ENCODE measurements around the gene RS1. TPM values are rescaled to one million over a fixed set of nuclear protein-coding genes. Genes with fewer than 3 reads are reported as not detected.

The RS1 gene
- total and polyA plus RNA-seq, 2 of the 4 experiments (the other 2 are of a cell fraction): not detected

DNA sequence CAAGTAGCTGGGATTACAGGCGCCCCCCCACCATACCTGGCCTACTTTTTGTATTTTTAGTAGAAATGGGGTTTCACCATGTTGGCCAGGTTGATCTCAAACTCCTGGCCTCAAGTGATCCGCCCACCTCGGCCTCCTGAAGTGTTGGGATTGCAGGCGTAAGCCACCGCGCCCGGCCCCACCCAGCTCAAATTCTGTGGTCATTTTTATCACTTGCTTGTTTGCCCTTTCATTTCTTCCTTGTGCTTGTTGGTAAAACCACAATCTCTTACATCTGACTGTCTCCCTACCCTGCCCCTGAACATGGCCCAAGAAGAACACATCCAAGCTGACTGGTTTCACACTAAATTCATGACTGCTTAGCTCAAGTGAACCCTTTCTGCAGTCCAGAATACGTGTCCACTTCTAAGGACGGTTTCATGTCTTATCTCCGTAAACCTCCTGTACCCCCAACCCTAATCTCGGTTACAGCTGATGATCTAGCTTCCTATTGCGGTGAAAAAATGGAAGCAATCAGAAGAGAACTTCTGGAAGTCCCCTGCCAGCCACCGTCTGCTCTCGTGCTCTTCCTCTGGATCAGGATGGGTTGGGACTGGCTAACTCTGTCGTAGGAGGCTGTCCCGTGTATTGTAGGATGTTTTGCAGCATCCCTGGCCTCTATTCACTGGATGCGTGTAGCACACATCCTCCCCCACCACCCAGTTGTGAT, 5.4 kb upstream of the RS1 start:
- no peak for TF ChIP-seq RCOR1 (IDR thresholded peaks at IDR 0.05; ENCODE audit: insufficient replicate concordance, low read length)
- TF ChIP-seq, protein P1, sequence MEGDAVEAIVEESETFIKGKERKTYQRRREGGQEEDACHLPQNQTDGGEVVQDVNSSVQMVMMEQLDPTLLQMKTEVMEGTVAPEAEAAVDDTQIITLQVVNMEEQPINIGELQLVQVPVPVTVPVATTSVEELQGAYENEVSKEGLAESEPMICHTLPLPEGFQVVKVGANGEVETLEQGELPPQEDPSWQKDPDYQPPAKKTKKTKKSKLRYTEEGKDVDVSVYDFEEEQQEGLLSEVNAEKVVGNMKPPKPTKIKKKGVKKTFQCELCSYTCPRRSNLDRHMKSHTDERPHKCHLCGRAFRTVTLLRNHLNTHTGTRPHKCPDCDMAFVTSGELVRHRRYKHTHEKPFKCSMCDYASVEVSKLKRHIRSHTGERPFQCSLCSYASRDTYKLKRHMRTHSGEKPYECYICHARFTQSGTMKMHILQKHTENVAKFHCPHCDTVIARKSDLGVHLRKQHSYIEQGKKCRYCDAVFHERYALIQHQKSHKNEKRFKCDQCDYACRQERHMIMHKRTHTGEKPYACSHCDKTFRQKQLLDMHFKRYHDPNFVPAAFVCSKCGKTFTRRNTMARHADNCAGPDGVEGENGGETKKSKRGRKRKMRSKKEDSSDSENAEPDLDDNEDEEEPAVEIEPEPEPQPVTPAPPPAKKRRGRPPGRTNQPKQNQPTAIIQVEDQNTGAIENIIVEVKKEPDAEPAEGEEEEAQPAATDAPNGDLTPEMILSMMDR (conservative IDR thresholded peaks at IDR 0.05; ENCODE audit: low read depth, low read length): no peak
- no peak for TF ChIP-seq SMC3 (IDR thresholded peaks at IDR 0.05; ENCODE audit: low read depth, low read length)
- TF ChIP-seq RAD21 (IDR thresholded peaks at IDR 0.05; ENCODE audit: low read length): no peak
- no peak for TF ChIP-seq BHLHE40 (IDR thresholded peaks at IDR 0.05; ENCODE audit: low read depth, low read length)
- TF ChIP-seq CHD1 (IDR thresholded peaks at IDR 0.05; ENCODE audit: low read depth, low read length): no peak
- TF ChIP-seq MAFK (IDR thresholded peaks at IDR 0.05; ENCODE audit: low read depth, low read length): no peak
- no peak for TF ChIP-seq MXI1 (IDR thresholded peaks at IDR 0.05; ENCODE audit: borderline replicate concordance, low read depth, low read length)
- Histone ChIP-seq H3K9ac (ENCODE audit: low read depth, low read length) (no peak overlapping the region), H2BK20ac (ENCODE audit: low read depth, low read length) (no peak overlapping the region), H3K18ac (ENCODE audit: low read depth, low read length) (no peak overlapping the region), H3K9me1 (ENCODE audit: insufficient read depth, low read length) (no peaks in the 10 kb centered on the region), H2AFZ (replicated peaks; ENCODE audit: low read length, poor library complexity) (no peak overlapping the region), H4K91ac (ENCODE audit: insufficient read depth, low read depth, low read length) (no peak overlapping the region), H3K14ac (replicated peaks; ENCODE audit: low read depth, low read length) (no peak overlapping the region), H2AK5ac (ENCODE audit: low read depth, low read length) (no peak overlapping the region), H3K4ac (ENCODE audit: low read depth, low read length) (no peak overlapping the region), H3K27me3 (ENCODE audit: control insufficient read depth, insufficient read depth, low read length) (no peaks in the 10 kb centered on the region), H3K36me3 (ENCODE audit: control insufficient read depth, insufficient read depth, low read length) (no peaks in the 10 kb centered on the region), H2AK9ac (replicated peaks; ENCODE audit: low read depth, low read length, poor library complexity) (no peak overlapping the region), H3K23ac (ENCODE audit: low read depth, low read length) (no peak overlapping the region), H3K9me3 (ENCODE audit: control insufficient read depth, insufficient read depth, low read length) (no peaks in the 10 kb centered on the region; the same call in 1 of the 2 replicates), H3K27ac (ENCODE audit: insufficient read depth, low read length) (no peak overlapping the region), H2BK120ac (ENCODE audit: low read depth, low read length) (no peak overlapping the region), H3K4me2 (ENCODE audit: low read depth, low read length) (no peak overlapping the region), H3K4me1 (ENCODE audit: control insufficient read depth, insufficient read depth, low read length) (no peaks in the 10 kb centered on the region), H3K4me3 (ENCODE audit: insufficient read depth, low read depth, low read length) (no peak overlapping the region), H4K20me1 (ENCODE audit: insufficient read depth, low read length) (no peaks in the 10 kb centered on the region), H2BK15ac (ENCODE audit: low read depth, low read length) (no peak overlapping the region), H2BK5ac (ENCODE audit: low read depth, low read length, poor library complexity, severe bottlenecking) (no peak overlapping the region), H3K79me1 (ENCODE audit: low read depth in 1 of 2, low read length in 2 of 2) (no peaks in the 10 kb centered on the region), H3K56ac (ENCODE audit: extremely low read depth, insufficient read depth, low read length) (no peak overlapping the region), H4K8ac (ENCODE audit: low read depth in 2 of 2, low read length in 2 of 2) (no peak overlapping the region), H4K5ac (ENCODE audit: low read depth, low read length) (no peak overlapping the region)
- ATAC-seq (ENCODE audit: low read depth): no peak
- WGBS, 2 experiments (ENCODE audit: extremely low coverage in 2 of 2, insufficient read length in 1 of 2): 100% methylated on average over 3 of the region's 17 CpGs; no CpG with 5 or more reads in 1 of the 2 experiments
- dilution Hi-C loops (cut with HindIII; ENCODE audit: low sequenced_read_pairs, unreplicated experiment): no loop called here
- DNase-seq: no peak
- in situ Hi-C loops (cut with MboI; ENCODE audit: low sequenced_read_pairs): no loop called here
- POLR2A ChIA-PET (ENCODE audit: unreplicated experiment): no interaction called here
- CTCF ChIA-PET: interaction anchor here (1.0 kb wide), 1 partner anchor 262 kb away, joined by 6 read pairs; no protein-coding TSS in a partner anchor
- intact Hi-C loops (cut with micrococcal nuclease): loop anchor here (5.0 kb wide), 1 partner anchor 210 kb away; no protein-coding TSS in a partner anchor
- no TSS peak for BruUV-seq (replicated peaks)

Data from IMR-90 (cell line).